ENCODE results near the gene HNRNPUL1.

HNRNPUL1 gene

DNA sequence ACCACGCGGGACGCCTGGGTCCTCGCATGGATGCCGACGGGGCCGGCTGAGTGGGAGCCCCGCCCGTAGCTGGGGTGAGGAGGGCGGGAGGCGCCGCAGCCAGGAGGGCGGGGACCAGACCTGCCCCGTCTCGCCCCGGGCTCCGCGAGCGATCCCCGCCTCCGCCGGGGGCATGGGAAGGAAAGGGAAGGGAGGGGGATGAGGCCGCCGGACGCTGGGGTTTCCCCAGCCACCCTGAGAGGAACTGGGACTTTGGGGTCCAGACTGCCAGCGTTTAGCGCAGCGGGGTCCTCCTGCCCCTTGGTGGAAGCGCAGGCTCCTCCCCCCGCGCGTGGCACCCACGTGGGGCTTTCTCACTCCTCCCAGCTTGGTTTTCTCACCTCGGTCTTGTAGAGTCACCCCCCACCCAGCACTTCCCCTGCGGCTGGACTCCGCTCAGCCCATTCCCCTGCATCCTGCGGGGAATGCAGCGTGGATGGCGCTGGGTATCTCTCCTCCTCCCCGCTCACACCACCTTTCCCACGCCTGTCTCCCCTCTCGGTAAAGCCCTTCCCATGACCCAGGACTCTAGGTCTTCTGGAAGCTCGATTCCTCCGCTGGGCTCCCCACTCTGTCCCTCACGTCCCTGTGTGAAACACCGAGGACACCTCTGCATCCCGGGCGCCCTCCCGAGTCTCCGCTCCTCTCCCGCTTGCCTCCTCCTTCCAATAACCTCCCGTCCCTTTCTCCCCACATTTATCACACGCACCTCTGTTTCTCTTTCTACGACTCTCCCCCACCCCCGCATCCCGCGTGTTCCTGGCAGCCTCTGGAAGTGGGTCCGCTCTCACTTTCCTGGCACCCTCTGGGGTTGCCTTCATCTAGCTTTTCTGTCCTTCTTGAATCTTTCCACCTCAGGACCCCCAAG, 87.4 kb downstream of the HNRNPUL1 start:
- DNase-seq (ENCODE audit: low read depth in 1 of 2, low spot score in 1 of 2) = peak; percentile 71 to 73

DNA sequence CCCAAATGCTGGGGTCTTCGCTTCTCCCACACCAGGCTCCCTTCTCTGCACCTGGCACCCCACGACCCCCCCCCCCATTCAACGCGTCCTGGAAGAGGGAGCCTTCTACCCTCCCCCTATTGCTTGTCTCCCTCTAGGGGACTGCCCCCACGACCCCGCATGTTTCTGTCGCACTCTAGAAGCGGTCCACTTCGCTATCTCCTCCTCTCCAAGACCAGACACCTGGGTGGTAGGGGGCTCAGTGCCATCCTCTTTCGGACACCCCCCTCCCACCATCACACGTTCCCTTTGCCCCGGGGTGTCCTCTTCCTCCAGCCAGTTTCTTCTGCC, 88.1 kb downstream of the HNRNPUL1 start:
- no peak for DNase-seq (ENCODE audit: low read depth in 1 of 2, low spot score in 1 of 2)

DNA sequence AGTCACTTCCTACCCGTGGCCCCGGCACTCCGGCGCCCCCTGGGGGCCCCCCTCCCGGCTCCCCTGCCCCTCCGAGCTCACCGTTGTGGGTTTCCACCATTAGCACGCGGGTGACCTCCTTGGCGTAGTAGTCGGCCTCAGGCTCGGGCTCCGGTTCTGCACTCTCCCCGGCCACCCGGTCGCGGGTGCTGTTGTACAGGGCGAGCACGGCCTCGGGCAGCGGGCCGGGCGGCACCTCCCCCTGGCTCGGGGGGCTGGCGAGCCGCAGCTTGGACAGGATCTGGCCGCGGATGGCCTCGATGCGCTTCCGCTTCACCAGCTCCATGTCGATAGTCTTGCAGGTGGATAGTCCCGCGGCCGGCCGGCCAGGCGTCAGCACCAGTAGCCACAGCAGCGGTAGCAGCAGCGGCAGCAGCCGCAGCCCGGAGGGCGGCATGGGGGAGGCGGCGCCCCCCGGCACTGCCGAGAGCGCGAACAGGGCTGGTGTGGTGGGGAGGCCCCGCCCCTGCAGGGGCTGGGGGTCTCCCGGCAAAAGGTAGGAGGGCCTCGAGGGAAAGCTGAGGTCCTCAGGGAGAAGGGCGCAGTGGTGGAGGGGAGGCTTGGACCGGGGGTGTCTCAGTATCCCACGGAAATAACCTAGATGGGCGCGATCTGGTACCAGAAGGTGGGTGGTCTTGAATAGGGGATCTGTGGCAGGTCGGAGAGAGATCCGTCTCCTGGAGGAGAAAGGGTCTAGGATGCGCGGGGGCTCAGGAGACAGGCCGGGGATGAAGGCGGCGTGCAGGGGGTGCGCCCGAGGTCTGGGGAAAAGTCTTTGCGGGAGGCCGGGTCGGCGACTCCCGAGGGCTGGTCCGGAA, 88.7 kb downstream of the HNRNPUL1 start:
- peak; percentile 53 to 70 for DNase-seq (ENCODE audit: low read depth in 1 of 2, low spot score in 1 of 2)

DNA sequence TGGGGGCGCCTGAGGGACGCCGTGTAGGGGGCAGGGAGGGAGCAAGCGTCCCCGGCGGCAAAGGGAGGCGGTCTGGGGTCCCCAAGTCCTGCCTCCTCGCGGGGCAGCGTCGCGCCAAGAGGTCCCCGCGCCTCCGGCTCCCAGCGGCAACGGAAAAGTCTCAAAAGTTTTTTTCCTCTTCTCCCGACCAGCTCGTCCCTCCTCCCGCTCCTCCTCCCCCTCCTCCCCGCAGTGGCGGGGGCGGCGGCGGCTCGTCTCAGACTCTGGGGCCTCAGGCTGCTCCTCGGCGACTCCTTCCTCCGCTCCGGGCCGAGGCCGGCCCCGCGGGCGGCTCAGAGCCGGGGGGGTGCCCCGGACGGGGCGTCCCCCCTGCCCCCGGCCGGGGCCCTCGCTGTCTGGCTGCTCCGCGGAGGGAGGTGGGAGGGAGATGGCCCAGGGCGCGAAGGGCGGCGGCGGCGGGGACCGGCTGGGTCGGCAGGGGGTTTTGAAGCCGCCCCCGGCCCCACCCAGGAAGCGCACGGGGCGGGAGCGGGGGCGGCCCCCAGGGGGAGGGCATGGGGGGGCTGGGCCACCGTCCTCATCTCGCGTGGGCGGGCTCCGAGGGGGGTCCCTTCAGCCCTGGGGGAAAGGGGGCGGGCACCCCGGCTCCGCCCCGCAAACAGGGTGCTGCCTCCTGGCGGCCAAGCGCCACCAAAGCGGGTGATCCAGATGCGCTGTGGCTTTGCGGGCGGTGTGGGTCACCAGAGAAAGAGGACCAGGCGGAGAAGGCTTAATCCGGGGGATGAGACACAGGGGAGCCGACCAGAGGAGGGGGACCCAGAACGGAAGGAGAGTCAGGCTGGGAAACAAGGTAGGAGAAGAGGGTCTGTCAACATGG, 89.5 kb downstream of the HNRNPUL1 start, which contains the start of gene TGFB1:
TGFB1 (minus strand) TSS at position 457 of the 877 bp plus-strand sequence. CDS start 878 bp downstream, outside the sequence.
- peak; percentile 86 to 93 for DNase-seq (ENCODE audit: low read depth in 1 of 2, low spot score in 1 of 2)

DNA sequence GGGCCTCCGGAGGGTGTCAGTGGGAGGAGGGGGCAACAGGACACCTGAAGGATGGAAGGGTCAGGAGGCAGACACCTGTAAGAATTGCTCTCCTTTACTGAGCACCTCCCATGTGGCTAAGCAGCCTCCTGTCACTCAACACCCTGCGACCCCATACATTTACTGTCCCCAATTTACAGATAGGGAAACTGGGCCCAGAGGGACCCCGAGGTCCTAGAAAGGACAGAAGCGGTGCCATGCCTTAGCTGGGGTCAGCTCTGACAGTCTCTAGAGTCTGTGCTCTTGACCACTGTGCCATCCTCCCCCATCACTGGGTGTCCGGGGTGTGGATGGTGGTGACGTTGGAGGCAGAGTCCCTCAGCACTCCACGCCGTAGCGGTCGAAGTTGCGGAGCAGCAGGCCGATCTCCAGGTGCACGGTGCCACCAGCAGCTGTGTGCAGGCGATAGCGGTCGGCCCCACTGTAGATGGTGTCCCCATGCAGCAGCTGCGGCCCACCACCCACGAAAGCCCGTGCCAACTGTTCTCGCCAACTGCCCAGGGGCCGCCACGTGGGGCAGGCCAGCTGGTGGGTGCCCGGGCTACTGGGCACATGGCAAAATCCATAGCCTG, 90.3 kb downstream of the HNRNPUL1 start:
- no peak for DNase-seq (ENCODE audit: low read depth in 1 of 2, low spot score in 1 of 2)

DNA sequence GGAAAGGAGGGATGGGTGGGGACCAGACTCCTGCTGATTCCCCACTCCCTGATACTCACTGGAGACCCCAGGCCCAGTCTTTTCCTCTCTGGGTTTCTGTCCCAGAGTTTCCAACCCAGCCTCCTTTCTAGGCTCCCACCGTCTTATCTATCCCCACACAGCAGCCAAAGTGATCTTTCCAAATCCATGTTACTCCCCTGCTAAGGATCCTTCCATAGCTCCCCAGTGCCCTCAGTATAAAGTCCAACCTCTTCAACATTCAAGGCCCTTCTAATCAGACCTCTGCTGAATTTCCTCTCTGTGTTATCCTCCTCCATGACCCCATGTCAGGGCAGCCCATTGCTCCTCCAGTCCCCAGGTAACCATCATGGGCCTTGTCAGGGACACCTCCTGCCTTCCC, 90.9 kb downstream of the HNRNPUL1 start:
- no peak for DNase-seq (ENCODE audit: low read depth in 1 of 2, low spot score in 1 of 2)

DNA sequence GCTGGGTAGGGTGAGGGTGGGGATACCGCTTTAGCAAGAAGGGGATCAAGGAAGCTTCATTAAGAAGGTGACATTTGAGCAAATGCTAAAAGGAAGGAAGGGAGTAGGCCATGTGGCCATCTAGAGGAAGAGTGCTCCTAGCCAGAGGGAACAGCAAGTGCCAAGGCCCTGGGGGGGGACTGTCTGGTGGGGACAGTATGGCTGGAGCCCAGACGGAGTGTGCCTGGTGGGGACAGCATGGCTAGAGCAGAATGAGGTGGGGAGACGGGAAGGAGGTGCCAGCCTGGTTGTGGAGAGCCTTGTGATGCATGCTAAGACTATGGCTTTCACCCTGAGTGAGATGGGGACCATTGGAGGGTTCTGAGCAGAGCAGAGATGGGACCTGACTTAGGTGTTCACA, 91.6 kb downstream of the HNRNPUL1 start:
- no peak for DNase-seq (ENCODE audit: low read depth in 1 of 2, low spot score in 1 of 2)

DNA sequence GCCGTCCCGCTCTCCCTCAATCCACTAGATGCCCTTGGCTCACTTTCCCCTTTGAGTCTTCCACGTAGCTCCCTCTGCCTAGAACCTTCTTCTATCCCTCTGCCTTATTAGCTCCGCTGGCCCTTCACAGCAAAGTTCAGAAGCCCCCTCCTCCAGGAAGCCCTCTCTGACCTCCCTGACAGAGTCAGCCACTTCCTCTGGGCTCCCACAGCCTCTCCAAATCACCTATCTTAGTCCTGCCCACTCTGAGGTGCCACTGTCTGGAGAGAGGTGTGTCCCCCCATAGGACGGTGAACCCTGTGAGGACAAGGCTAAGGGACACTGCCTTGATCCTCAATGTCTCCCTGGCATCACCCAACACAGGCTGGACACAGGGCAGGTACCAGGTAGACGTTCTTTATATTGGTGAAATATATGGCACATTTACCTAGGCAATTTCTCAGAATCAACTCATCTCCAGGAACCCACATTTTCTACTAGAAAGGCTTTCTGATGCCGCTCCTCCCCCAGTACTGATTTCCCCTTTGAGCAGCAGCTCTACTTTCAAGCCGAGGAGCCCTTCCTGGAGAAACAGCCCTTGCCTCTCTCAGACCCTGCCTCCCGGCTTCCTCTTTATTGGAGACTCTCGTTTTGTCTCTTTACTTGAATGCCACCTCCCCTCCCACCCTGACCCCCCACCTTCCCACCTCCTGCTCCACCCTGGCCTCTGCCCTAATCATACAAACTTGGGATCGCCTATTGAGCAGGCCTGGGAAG, 93.0 kb downstream of the HNRNPUL1 start:
- DNase-seq (ENCODE audit: low read depth in 1 of 2, low spot score in 1 of 2) = no peak

Data from activated T-helper 1 cell treated with anti-CD3 and anti-CD28 coated beads, Interleukin-2, amount 50 U/mL, for 16 hours (primary cell).